Measurements from ENCODE around the gene SERP1.
A peak's percentile ranks its signal among the peaks of the same experiment; 100 is the strongest.

The SERP1 gene

GRCh38 chr3:150546226-150547044 lies at the start of gene SERP1, which contains the start of gene EIF2A:
TSS of gene SERP1 (minus strand) at chr3:150546496. CDS start at chr3:150546135, 361 bp downstream.
TSS of gene EIF2A (plus strand) at chr3:150546787. CDS start at chr3:150546803, 16 bp downstream.
- DNase-seq: peak; percentile 98
- Mint-ChIP-seq H3K27me3 (ENCODE audit: low read depth, poor library complexity) (peaks cover 3% of the 10 kb centered on the region), H3K4me1 (peaks cover 41% of the 10 kb centered on the region), H3K9me3 (no peaks in the 10 kb centered on the region), H3K36me3 (ENCODE audit: low read depth) (peaks cover 27% of the 10 kb centered on the region), H3K4me3 (peak within 1 kb of the TSS; percentile 99), H3K27ac (peak within 1 kb of the TSS; percentile 99)
- no peak for TF ChIP-seq CTCF (IDR thresholded peaks at IDR 0.05)

- Mint-ChIP-seq H3K27me3 (ENCODE audit: low read depth, poor library complexity) (no peaks in the 10 kb centered on the region), H3K9me3 (no peaks in the 10 kb centered on the region), H3K4me3 (no peak overlapping the region), H3K27ac (no peak overlapping the region), H3K36me3 (ENCODE audit: low read depth) (peaks cover 54% of the 10 kb centered on the region), H3K4me1 (no peaks in the 10 kb centered on the region)
- TF ChIP-seq CTCF (IDR thresholded peaks at IDR 0.05): no peak
- DNase-seq: no peak
These were observed 47.9 kb upstream of the SERP1 start for GRCh38 chr3:150594150-150594549.

GRCh38 chr3:150589759-150590158 lies 43.5 kb upstream of the SERP1 start:
- no peaks in the 10 kb centered on the region for H3K27me3 Mint-ChIP-seq (ENCODE audit: low read depth, poor library complexity)
- no peaks in the 10 kb centered on the region for H3K9me3 Mint-ChIP-seq
- H3K4me3 Mint-ChIP-seq: no peak overlapping the region
- no peak overlapping the region for H3K27ac Mint-ChIP-seq
- H3K4me1 Mint-ChIP-seq: peaks cover 7% of the 10 kb centered on the region
- DNase-seq: no peak
- peaks cover 46% of the 10 kb centered on the region for H3K36me3 Mint-ChIP-seq (ENCODE audit: low read depth)
- TF ChIP-seq CTCF (IDR thresholded peaks at IDR 0.05): no peak

- no peak overlapping the region for H3K4me3 Mint-ChIP-seq
- no peaks in the 10 kb centered on the region for H3K9me3 Mint-ChIP-seq
- no peak for DNase-seq
- peaks cover 46% of the 10 kb centered on the region for H3K36me3 Mint-ChIP-seq (ENCODE audit: low read depth)
- H3K27me3 Mint-ChIP-seq (ENCODE audit: low read depth, poor library complexity): no peaks in the 10 kb centered on the region
- TF ChIP-seq CTCF (IDR thresholded peaks at IDR 0.05): no peak
- H3K4me1 Mint-ChIP-seq: peaks cover 7% of the 10 kb centered on the region
- H3K27ac Mint-ChIP-seq: peak overlapping the region; percentile 51
These were observed 41.9 kb upstream of the SERP1 start for GRCh38 chr3:150588027-150588830.

DNA sequence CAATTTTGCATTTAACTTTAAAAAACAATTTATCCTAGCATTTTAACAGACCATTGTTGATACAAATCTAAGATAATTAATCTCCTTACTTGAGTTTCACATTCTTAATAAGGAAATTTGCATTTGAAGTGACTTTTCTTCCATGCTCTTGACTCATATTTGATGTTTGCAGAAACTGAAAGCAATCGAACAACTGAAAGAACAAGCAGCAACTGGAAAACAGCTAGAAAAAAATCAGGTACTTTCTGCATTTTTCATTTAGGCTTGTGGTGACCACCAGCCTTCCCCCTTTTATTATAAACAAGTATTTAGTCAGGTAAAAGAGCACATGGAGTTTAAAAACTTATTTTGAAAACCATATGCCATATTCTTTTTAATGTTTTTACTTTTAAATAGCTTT lies 36.7 kb upstream of the SERP1 start:
- H3K36me3 Mint-ChIP-seq (ENCODE audit: low read depth): peaks cover 62% of the 10 kb centered on the region
- H3K4me3 Mint-ChIP-seq: no peak overlapping the region
- no peak for TF ChIP-seq CTCF (IDR thresholded peaks at IDR 0.05)
- no peaks in the 10 kb centered on the region for H3K9me3 Mint-ChIP-seq
- no peak for DNase-seq
- no peaks in the 10 kb centered on the region for H3K27me3 Mint-ChIP-seq (ENCODE audit: low read depth, poor library complexity)
- no peaks in the 10 kb centered on the region for H3K4me1 Mint-ChIP-seq
- no peak overlapping the region for H3K27ac Mint-ChIP-seq
